Adipocyte (in vitro differentiated cells): ENCODE data around the gene FAM227A.

Experiments
- DNase-seq: peaks from one replicate; pipeline ENCODE4 v3.0.0-alpha.2; 2015; ENCODE audit warnings: low read depth
- H3K27me3 ChIP-seq: replicated peaks from 2 replicates; pipeline ENCODE4 v1.7.0; 2013; ENCODE audit warnings: mild to moderate bottlenecking, low read length, moderate library complexity; ENCODE audit not compliant: control insufficient read depth, insufficient read depth
- H3K36me3 ChIP-seq: 2 replicates; pipeline ENCODE4 v1.7.0; 2013; ENCODE audit warnings: low read length, mild to moderate bottlenecking, moderate library complexity; ENCODE audit not compliant: control insufficient read depth, insufficient read depth, severe bottlenecking
- H3K4me1 ChIP-seq: 2 replicates; pipeline ENCODE4 v1.7.0; 2013; ENCODE audit warnings: mild to moderate bottlenecking, low read length, moderate library complexity; ENCODE audit not compliant: control insufficient read depth, insufficient read depth
- H3K4me3 ChIP-seq: 2 replicates; pipeline ENCODE4 v1.7.0; 2013; ENCODE audit warnings: mild to moderate bottlenecking, low read length, moderate library complexity
- H3K9ac ChIP-seq: 2 replicates; pipeline ENCODE4 v1.7.0; 2013; ENCODE audit warnings: mild to moderate bottlenecking, low read length, moderate library complexity
- H3K9me3 ChIP-seq: 2 replicates; pipeline ENCODE4 v1.7.0; 2013; ENCODE audit warnings: mild to moderate bottlenecking, low read length, moderate library complexity; ENCODE audit not compliant: control insufficient read depth

The FAM227A gene

GRCh38 chr22:38696606-38697424 lies 40.6 kb upstream of the FAM227A start:
- Histone ChIP-seq H3K4me1 (peaks cover 43% of the 10 kb centered on the region), H3K9me3 (no peaks in the 10 kb centered on the region), H3K4me3 (peak overlapping the region; percentile 93), H3K27me3 (no peaks in the 10 kb centered on the region), H3K9ac (no peak overlapping the region), H3K36me3 (no peaks in the 10 kb centered on the region)
- DNase-seq = peak; percentile 76

GRCh38 chr22:38694940-38695339 lies 38.7 kb upstream of the FAM227A start:
- Histone ChIP-seq H3K9ac (no peak overlapping the region), H3K4me1 (peaks cover 38% of the 10 kb centered on the region), H3K36me3 (no peaks in the 10 kb centered on the region), H3K27me3 (no peaks in the 10 kb centered on the region), H3K4me3 (no peak overlapping the region), H3K9me3 (no peaks in the 10 kb centered on the region)
- no peak for DNase-seq

GRCh38 chr22:38694049-38694448 lies 37.9 kb upstream of the FAM227A start:
- no peak overlapping the region for H3K4me3 ChIP-seq
- no peak for DNase-seq
- H3K9me3 ChIP-seq = no peaks in the 10 kb centered on the region
- no peak overlapping the region for H3K9ac ChIP-seq
- H3K36me3 ChIP-seq = peaks cover 4% of the 10 kb centered on the region
- H3K4me1 ChIP-seq = peaks cover 29% of the 10 kb centered on the region
- H3K27me3 ChIP-seq = no peaks in the 10 kb centered on the region

- no peak for DNase-seq
- H3K36me3 ChIP-seq = peaks cover 44% of the 10 kb centered on the region
- H3K4me1 ChIP-seq = no peaks in the 10 kb centered on the region
- no peak overlapping the region for H3K9ac ChIP-seq
- no peak overlapping the region for H3K4me3 ChIP-seq
- no peaks in the 10 kb centered on the region for H3K9me3 ChIP-seq
- no peaks in the 10 kb centered on the region for H3K27me3 ChIP-seq
These were observed 33.5 kb upstream of the FAM227A start for GRCh38 chr22:38689651-38690050.

- H3K36me3 ChIP-seq = peaks cover 60% of the 10 kb centered on the region
- no peak overlapping the region for H3K9ac ChIP-seq
- no peak overlapping the region for H3K4me3 ChIP-seq
- H3K4me1 ChIP-seq = peaks cover 5% of the 10 kb centered on the region
- no peaks in the 10 kb centered on the region for H3K27me3 ChIP-seq
- H3K9me3 ChIP-seq = no peaks in the 10 kb centered on the region
- DNase-seq = no peak
These were observed 29.6 kb upstream of the FAM227A start for GRCh38 chr22:38685761-38686160.

GRCh38 chr22:38684895-38685294 lies 28.7 kb upstream of the FAM227A start:
- no peak overlapping the region for H3K9ac ChIP-seq
- H3K27me3 ChIP-seq = no peaks in the 10 kb centered on the region
- no peak overlapping the region for H3K4me3 ChIP-seq
- peaks cover 5% of the 10 kb centered on the region for H3K4me1 ChIP-seq
- DNase-seq = no peak
- H3K9me3 ChIP-seq = no peaks in the 10 kb centered on the region
- H3K36me3 ChIP-seq = peaks cover 60% of the 10 kb centered on the region

- H3K9me3 ChIP-seq = no peaks in the 10 kb centered on the region
- H3K9ac ChIP-seq = peak within 1 kb of the TSS; percentile 97
- peaks cover 36% of the 10 kb centered on the region for H3K36me3 ChIP-seq
- peak; percentile 96 for DNase-seq
- peak within 1 kb of the TSS; percentile 89 for H3K4me3 ChIP-seq
- peaks cover 9% of the 10 kb centered on the region for H3K4me1 ChIP-seq
- no peaks in the 10 kb centered on the region for H3K27me3 ChIP-seq
These were observed 25.6 kb upstream of the FAM227A start, which contains the start of gene TOMM22 for GRCh38 chr22:38681582-38682335. Gene TOMM22 (plus strand): TSS chr22:38681957. CDS start chr22:38681979, 22 bp downstream.

GRCh38 chr22:38675833-38676232 lies 19.6 kb upstream of the FAM227A start:
- H3K4me3 ChIP-seq = no peak overlapping the region
- no peaks in the 10 kb centered on the region for H3K9me3 ChIP-seq
- peaks cover 4% of the 10 kb centered on the region for H3K4me1 ChIP-seq
- no peaks in the 10 kb centered on the region for H3K27me3 ChIP-seq
- no peak overlapping the region for H3K9ac ChIP-seq
- DNase-seq = no peak
- peaks cover 20% of the 10 kb centered on the region for H3K36me3 ChIP-seq

GRCh38 chr22:38674888-38675287 lies 18.7 kb upstream of the FAM227A start:
- no peaks in the 10 kb centered on the region for H3K9me3 ChIP-seq
- H3K4me3 ChIP-seq = no peak overlapping the region
- no peak for DNase-seq
- peaks cover 22% of the 10 kb centered on the region for H3K36me3 ChIP-seq
- peaks cover 4% of the 10 kb centered on the region for H3K4me1 ChIP-seq
- no peaks in the 10 kb centered on the region for H3K27me3 ChIP-seq
- H3K9ac ChIP-seq = no peak overlapping the region

GRCh38 chr22:38657045-38657909 lies 1.1 kb upstream of the FAM227A start:
- H3K27me3 ChIP-seq = no peaks in the 10 kb centered on the region
- peaks cover 6% of the 10 kb centered on the region for H3K36me3 ChIP-seq
- no peaks in the 10 kb centered on the region for H3K9me3 ChIP-seq
- H3K4me3 ChIP-seq = peak overlapping the region; percentile 92
- peak; percentile 27 for DNase-seq
- H3K4me1 ChIP-seq = peaks cover 13% of the 10 kb centered on the region
- peak overlapping the region; percentile 100 for H3K9ac ChIP-seq
